Measurements from ENCODE around the gene GNA15.

The GNA15 gene

DNA sequence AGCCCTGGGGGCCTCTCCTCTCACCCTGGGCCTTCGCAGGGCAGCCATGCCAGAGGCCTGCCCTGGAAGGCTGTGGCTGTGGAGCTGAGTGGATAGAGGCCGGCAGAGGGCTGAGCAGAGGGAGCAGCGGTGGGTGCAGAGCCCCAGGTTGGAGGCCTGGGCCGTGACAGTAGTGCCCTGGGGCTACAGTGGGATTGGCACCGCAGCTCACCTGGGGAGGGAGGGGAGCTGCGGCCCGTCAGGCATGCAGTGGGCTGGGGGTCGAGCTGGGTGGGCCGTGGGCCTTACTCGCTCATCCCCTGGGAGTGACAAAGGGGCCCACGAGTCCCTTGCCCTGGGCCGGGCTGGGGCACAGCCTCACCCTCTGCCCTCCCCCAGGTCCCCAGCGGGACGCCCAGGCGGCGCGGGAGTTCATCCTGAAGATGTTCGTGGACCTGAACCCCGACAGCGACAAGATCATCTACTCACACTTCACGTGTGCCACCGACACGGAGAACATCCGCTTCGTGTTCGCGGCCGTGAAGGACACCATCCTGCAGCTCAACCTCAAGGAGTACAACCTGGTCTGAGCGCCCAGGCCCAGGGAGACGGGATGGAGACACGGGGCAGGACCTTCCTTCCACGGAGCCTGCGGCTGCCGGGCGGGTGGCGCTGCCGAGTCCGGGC, 15.1 kb upstream of the GNA15 start:
- no peak for DNase-seq (ENCODE audit: low read depth in 2 of 2, low spot score in 1 of 2)

DNA sequence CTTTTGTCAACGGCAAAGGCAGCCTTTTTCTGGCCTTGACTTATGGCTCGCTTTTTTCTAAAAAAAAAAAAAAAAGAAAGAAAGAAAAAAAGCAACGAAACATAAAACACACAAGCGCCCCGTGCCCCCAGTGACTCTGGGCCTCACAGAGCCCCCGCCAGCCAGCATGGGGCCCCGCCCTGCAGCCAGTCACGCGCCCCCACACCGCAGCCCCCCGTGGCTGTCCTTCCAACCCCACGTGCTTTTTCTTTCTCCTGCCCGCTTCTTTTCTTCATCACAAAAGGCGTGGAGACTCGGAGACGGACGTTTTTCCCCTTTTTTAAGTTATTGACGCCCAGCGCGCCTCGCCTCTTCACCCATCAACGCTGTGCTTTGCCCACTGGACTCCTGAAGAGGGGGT, 14.4 kb upstream of the GNA15 start:
- no peak for DNase-seq (ENCODE audit: low read depth in 2 of 2, low spot score in 1 of 2)

DNA sequence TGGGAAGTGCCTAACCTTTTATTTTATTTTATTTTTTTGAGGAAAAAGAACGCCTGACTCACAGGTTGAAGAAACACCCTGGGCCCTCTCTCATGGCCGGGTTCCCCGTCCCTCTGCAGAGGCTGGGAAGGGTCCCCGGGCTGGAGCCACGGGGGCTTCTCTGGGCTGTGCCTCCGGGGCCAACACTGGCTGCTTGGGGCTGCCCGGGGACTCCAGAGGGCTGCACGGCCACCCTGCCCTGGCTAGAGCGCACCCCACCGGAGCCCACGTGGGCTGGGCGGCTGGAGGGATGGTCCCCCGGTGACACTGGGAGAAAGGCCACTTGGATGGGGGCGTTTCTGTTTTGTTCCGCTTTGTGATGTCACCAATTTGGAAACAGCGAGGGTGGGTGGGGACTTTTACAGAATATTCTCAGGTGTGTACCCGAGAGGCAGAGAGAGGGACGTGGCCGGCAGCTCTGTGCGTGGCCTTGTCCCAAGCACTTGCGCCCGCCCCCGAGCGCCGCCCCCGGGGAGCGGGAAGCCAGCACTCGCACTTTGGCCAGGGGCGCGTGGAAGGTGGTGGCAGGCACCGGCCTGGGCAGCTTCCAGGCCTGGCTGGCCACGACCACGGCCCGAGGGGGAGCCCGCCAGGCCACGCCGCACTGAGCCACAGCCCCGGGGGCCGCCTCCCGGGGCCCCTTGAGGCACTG, 13.9 kb upstream of the GNA15 start:
- DNase-seq (ENCODE audit: low read depth in 2 of 2, low spot score in 1 of 2), result no peak

DNA sequence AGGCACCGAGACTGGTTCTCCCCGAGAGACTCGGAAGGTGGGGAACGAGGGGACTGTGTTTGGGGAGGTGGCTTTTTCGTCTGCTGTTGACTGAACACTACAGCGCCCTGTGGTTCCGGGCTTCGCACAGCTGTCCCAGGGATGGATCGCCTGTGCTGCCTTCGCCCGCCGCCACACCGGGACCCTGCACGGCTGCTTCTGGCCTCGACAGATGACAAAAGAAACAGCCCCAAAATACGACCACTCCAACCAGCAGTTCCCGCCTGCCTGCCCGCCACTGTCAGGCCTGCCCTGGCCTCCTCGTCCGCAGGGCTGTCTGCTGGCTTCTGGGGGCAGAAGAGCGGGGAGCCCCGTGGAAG, 13.3 kb upstream of the GNA15 start:
- no peak for DNase-seq (ENCODE audit: low read depth in 2 of 2, low spot score in 1 of 2)

DNA sequence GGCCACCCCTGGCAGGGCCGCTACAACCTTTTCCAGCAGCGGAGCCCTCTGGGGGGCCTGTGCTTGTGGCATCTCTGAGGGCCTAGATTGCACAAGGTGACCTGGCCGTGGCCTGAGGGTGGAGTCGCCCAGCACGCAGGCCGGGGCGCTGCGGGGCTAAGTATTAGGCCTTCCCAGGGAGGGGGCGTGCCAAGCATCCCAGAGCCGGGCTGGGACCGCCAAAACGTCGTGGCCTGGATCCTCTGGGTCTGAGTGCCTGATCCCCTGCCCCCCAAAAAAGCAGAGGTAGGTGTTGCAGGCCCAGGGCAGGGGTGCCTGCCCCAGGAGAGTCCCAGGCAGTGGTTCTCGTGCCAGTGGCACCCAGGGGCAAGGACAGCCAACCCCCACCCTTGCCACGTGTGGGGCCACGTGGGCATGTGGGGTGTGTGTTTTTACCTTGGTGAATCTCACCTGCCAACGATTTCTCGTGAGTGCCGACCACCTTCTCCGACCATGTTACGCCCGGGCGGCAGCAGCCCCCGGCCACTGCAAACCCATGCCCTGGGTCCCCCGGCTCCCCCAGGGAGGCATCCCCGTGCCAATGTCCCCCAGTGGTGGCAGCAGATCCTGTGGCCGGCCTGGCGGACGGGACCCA, 12.6 kb upstream of the GNA15 start:
- no peak for DNase-seq (ENCODE audit: low read depth in 2 of 2, low spot score in 1 of 2)

DNA sequence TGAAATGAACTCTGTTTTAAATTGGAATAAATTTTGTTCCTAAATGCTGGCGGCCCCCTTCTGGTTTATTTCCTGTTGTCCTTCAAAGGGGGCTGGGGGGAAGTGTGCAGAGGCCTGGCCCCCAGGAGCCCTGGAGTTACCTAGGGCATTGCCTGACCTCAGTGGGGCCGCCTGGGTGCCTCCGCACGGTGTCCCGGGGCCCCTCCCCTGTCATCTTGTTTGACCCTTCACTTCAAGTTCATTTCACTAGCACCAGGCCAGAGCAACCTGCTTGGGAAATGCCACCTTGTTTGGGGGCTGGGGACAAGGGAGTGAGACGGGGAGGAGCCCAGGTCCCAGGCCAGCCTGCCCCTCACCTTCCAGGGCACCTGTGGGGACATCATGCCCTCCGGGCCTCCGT, 11.9 kb upstream of the GNA15 start:
- DNase-seq (ENCODE audit: low read depth in 2 of 2, low spot score in 1 of 2), result no peak

DNA sequence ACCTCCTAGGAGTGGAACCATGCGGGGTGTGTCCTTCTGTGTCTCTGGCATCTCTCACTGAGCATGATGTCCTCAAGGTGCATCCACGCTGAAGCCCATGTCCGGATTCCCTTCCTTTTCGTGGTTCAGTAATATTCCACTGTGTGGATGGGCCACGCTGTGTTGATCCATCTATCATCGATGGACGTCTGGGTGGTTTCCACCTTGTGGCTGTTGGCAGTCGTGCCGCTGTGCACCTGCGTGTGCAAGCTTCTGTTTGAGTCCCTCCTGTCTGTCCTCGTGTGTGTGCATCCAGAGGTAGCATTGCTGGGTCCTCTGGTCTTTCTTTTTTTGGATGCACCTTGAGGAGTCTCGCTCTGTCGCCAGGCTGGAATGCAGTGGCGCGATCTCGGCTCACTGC, 11.2 kb upstream of the GNA15 start:
- DNase-seq (ENCODE audit: low read depth in 2 of 2, low spot score in 1 of 2), result no peak

DNA sequence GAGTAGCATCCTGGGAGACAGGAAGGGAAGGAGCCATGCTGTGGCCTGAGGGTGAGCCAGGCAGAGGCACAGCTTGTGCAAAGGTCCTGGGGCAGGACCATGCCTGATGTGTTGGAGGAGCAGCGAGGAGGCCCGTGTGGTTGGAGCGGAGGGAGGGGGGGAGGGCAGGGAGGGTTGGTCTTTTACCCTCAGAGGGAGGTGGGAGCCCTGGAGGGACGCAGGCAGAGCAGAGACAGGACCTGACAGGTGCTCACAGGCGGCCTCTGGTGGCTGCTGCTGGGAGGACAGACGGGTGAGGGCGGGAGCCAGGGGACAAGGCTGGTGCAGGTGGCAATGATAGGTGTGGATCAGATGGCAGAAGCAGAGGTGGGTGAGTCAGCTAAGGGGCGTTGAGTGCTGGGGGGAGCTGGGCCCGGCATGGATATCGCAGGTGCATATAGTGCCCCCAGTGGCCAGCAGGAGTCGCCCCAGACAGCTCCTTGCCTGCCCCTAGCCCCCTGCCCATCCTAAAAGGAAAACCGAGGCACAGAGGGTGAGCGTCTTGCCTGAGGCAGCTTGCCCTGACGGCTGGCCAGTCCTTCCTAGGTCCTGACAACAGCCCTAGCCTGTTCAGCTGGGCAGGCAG, 9.8 kb upstream of the GNA15 start:
- DNase-seq (ENCODE audit: low read depth in 2 of 2, low spot score in 1 of 2), result peak; percentile 25 to 52

DNA sequence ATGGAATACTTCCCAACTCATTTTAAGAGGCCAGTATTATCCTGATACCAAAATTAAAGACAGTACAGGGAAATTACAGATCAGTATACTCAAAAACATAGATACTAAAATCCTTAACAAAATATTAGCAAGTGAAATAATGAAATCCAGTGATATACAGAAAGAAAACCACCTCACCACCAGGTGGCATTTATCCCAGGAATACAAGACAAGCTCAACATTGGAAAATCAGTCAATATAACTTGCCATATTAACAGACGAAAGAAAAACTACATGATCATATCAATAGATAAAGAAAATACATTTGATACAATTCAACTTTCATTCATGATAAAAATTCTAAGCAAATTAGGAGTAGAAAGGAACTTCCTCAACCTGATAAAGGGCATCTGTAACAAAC, 6.7 kb upstream of the GNA15 start:
- no peak for DNase-seq (ENCODE audit: low read depth in 2 of 2, low spot score in 1 of 2)

DNA sequence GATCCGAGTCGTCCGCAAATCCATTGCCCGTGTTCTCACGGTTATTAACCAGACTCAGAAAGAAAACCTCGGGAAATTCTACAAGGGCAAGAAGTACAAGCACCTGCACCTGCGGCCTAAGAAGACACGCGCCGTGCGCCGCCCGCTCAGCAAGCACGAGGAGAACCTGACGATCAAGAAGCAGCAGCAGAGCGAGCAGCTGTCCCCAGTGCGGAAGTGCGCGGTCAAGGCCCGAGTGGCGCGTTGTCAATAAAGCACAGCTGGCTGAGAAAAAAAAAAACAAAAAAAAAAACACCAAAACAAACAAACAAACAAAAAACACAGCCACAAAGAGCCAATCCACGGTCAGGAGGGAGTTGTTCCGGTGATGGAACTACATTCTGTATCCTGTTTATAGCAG, 4.7 kb upstream of the GNA15 start:
- DNase-seq (ENCODE audit: low read depth in 2 of 2, low spot score in 1 of 2), result no peak

DNA sequence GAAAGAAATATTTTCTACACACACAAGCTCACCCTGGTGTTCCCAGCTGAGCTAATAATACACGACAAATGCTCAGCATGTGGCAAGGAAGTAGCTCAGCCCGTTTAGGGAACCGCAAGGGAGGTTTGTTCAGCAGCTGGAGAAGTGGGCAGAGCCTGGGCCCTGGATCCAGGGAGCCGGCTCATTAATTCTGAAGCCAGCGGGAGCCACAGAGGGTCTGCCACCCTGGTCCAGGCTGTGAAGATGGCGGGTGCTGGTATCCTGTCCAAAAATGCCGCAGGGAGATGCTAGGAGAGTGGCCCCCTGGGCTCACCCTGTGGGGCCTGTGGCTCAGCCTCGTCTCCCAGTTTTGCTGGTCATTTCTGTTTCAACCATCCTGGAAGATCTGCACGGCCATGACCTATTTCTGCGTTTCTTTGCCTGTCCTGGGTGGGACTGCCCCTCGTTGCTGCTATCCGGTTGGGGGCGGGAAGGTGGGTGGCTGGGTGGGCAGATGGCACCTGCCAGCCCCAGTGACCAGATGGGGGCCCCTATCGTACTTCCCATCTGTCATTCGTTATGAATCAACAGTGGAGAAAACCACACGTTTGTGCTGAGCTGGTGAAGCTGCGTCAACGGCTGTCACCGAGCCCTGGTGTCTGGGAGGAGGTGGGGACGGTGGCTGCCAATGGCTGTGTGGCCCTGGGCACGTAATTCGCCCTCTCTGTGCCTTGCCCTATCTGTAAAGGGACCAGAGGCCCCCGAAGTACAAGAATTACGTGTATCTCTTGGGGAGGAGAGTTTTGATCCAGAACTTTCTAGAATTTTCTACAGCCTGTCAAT, 2.7 kb upstream of the GNA15 start:
- peak; percentile 23 to 51 for DNase-seq (ENCODE audit: low read depth in 2 of 2, low spot score in 1 of 2)

DNA sequence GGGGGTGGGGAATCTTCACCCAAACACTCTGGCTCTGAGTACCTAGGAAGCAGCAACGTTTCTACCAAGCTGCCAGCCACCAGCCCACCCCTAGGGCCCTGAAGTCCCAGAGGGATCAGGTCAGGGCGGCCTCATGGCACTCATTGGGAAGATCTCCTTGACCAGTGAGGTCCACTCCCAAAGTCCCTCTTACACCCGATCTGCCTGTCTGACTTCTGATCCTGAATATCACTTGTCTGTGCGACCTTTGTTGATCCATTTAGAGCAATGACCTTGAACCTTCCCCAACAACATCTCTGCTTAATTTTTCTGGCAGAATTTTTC, 2.1 kb upstream of the GNA15 start:
- DNase-seq (ENCODE audit: low read depth in 2 of 2, low spot score in 1 of 2), result no peak

DNA sequence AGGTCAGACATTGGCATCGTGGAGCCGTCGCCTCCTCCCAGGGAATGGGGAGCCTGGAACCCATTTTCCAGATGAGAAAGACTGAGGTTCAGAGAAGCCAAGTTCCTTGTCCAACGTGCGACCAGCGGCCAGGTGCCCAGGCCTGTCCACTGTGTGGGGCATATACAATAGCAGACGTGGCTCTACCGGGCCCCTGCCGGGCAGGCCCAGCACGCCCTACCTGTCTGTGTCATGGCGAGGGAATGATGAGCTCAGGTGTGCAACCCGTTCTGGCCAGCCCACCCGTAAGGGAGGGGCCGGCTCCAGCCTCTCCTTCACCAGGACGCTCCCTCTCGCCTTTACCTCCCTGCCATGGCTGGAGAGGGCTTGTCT, 837 bp downstream of the GNA15 start:
- DNase-seq (ENCODE audit: low read depth in 2 of 2, low spot score in 1 of 2), result no peak

DNA sequence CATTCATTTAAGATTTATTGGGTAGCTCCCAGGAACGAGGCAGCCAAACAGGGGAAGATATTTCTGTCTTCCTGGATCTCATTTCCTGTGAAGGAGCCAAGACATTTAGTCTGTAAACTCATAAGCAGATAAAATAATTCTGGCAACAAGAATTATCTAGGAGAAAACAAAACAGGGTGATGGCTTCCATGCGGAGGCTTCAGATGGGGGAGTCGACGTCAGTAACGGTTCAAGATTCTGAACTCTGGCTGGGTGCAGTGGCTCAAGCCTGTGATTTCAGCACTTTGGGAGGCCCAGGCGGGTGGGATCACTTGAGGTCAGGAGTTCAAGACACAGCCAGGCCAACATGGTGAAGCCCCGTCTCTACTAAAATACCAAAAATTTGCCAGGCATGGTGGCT, 1.3 kb downstream of the GNA15 start:
- DNase-seq (ENCODE audit: low read depth in 2 of 2, low spot score in 1 of 2), result no peak

DNA sequence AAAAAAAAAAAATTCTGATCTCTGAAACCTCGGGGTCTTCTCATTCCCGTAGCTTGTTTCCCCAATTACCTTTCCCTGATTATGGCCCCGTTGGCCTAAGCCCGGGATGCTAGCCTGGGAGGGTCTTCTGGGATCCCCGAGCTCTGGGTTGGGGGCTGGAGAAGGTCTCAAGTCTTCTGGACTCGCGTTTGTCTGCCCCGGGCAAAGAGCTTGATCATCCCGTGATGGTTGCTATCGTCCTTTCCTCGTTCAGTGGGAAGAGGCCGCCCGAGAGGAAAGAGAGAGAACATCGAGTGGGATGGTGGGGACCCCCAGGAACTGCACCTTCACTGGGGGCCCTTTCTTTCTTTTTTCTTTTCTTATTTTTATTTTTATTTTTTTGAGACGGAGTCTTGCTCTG, 2.4 kb downstream of the GNA15 start:
- no peak for DNase-seq (ENCODE audit: low read depth in 2 of 2, low spot score in 1 of 2)

DNA sequence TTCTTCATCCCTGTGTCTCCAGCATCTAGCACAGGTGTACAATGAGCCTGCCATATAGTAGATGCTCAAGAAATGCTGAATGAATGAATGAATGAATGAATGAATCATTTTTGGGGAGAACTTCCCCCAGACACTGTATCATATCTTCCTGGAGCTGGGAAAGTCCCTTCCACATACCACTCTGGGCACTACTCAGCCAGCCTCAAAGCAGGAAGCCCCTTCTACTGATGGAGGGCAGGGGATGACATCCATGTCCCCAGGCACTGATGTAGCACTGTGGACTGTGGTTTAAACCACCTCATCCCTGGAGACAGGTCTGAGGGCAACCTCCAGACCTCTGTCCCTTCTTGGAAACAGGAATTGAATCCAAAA, 4.8 kb downstream of the GNA15 start:
- DNase-seq (ENCODE audit: low read depth in 2 of 2, low spot score in 1 of 2), result no peak

DNA sequence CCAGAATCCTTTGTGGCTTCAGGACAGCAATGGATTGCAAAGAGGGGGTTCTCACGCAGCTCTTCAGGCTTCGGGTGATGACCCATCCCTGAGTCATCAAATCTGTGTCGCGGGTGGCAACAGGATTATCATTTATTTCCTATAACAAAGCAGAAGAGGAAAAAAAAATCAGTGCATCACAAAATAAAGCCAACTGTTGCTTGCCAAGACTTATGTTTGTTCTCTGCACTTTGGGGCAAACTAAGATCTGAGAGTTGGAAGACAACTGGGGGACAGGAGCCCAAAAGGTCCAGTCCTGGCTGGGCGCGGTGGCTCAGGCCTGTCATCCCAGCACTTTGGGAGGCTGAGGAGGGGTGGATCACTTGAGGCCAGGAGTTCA, 6.4 kb downstream of the GNA15 start:
- no peak for DNase-seq (ENCODE audit: low read depth in 2 of 2, low spot score in 1 of 2)

DNA sequence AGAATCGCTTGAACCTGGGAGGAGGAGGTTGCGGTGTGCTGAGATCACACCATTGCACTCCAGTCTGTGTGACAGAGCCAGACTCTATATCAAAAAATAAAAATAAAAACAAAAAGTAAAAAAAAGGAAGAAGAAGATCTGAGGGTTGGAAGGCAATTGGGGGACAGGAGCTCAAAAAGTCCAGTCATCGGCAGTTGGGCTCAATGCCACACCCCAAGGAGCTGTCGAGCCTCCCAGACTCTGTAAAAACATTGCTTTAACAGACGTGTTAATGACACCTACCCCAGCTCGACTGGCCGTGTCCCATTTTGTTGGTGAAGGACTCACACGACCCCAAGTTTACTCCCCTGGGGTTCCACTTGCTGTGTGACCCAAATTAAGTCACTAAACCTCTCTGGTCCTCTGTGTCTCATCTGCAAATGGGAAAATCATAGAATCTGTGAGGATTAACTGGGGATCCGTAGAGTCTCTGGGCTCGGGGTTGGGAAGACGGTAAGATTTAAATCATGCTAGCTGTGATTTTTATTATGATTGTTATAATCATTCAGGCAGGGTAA, 7.0 kb downstream of the GNA15 start:
- no peak for DNase-seq (ENCODE audit: low read depth in 2 of 2, low spot score in 1 of 2)

DNA sequence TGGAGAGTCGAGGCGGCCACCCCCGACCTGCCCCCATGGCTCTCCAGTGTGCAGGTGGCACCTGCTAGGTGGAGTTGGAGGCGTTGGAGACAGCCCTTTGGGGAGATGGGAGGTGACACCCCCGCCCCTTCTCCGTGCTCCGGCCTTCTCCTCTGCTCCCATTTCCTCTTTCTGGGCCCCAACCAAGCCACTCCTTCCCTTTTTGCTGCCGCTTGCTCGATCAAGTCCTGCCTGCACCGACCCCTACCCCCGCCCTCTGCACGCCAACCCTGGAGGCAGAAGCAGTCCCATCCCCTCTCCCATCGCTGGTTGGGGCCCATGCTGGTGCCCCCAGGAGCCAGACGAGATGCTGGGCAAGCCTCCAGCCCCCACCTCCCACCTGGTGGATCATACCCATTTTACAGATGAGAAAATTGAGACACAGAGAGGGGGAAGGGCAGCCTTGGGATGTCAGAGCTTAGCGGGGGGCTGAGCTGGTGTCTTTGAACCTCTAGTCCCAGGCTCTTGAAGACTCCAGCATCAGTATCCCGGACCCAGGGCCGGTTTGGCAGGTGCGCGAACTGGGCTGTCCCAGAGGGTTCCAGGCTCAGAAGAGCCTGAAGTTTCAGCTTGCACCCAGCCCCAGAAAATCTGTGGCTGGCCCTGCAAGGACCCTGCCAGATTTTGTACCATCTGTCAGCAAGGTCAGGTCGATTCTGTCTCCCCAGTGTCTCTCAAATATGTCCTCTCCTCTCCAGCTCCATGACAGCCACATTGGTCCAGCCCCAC, 10.3 kb downstream of the GNA15 start:
- DNase-seq (ENCODE audit: low read depth in 2 of 2, low spot score in 1 of 2), result no peak

DNA sequence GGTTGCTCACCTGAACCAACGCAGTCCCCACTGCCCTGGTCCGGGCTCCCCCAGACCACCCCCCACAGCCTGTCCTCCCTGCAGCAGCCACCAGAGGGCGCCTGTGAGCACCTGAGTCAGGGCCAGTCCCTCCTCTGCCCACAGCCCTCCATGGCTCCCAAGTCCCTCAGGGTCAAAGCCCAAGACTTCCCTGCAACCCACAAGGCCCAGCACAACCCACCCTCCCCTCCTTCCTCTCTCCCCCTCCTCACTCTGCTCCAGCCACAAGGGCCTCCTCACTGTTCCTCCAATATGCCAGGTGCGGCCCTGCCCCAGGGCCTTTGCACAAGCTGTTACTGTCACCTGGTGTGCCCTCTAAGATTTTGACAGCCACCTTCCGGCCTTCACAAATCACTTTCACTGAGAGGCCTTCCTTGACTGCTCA, 10.9 kb downstream of the GNA15 start:
- DNase-seq (ENCODE audit: low read depth in 2 of 2, low spot score in 1 of 2), result peak; percentile 49 to 54

DNA sequence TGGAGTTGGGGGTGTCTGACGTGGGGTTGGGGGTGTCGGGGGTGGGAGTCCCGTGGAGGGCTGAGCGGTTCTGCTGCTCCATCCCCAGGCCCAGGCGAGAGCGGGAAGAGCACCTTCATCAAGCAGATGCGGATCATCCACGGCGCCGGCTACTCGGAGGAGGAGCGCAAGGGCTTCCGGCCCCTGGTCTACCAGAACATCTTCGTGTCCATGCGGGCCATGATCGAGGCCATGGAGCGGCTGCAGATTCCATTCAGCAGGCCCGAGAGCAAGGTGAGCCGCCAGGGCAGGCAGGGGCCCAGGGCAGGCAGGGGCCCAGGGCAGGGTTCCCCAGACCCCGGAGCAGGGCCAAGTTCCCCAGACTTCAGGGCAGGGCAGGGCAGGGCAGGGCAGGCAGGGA, 12.7 kb downstream of the GNA15 start:
- DNase-seq (ENCODE audit: low read depth in 2 of 2, low spot score in 1 of 2), result no peak
